Measurements from ENCODE around the gene SPTBN4. TPM values are rescaled to one million over a fixed set of nuclear protein-coding genes. Genes with fewer than 3 reads are reported as not detected.

SPTBN4 gene
- total and polyA plus RNA-seq, 2 donors (not counting 1 experiment from before 2014, with no cell fraction given): 0.03 to 0.67 TPM

DNA sequence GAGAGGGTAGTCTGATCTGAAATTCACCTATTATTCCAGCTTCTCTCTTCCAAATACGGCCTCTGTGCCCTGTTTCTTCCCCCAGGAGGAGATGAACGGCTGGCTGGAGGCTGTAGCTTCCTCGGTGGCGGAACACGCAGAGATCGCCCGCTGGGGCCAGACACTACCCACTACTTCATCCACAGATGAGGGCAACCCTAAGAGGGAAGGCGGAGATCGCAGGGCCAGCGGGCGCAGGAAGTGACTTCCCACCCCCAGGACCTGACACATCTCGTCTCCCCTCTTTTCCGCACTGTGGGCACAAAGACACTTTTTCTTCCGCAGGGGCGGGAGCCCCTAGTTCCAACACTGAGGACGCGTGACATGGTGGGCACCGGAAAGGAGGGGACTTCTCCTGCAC is 108.5 kb downstream of the SPTBN4 start:
- intact Hi-C loops (cut with micrococcal nuclease): loop anchor here (5.0 kb wide), 1 partner anchor 743 kb away; the partner anchor contains the start of gene DYRK1B
- Histone ChIP-seq H3K9ac (ENCODE audit: low read length) (no peak overlapping the region), H3K79me2 (ENCODE audit: control insufficient read depth, insufficient read depth, low read length) (peaks cover 20% of the 10 kb centered on the region), H3K4me3 (ENCODE audit: control extremely low read depth in 1 of 5, extremely low read depth in 1 of 5, insufficient read depth in 1 of 5, low read depth in 2 of 5, low read length in 4 of 5) (no peak overlapping the region), H2AFZ (ENCODE audit: insufficient read depth, low read depth, low read length, poor library complexity, severe bottlenecking) (no peak overlapping the region), H3K9me3 (ENCODE audit: control extremely low read depth in 1 of 3, control insufficient read depth in 2 of 3, insufficient read depth in 1 of 3, low read length in 2 of 3) (peaks cover 0 to 4% (median 0%) of the 10 kb centered on the region in 3 donors), H3K27ac (ENCODE audit: low read length in 2 of 2) (no peak overlapping the region), H3K4me1 (ENCODE audit: control insufficient read depth in 2 of 2, insufficient read depth in 2 of 2, low read length in 2 of 2) (peaks cover 22 to 49% of the 10 kb centered on the region in 2 donors), H4K20me1 (ENCODE audit: control insufficient read depth, insufficient read depth, low read length, poor library complexity, severe bottlenecking) (peaks cover under 1% of the 10 kb centered on the region), H3K36me3 (replicated peaks in 1 of 2; ENCODE audit: control extremely low read depth in 1 of 2, control insufficient read depth in 1 of 2, extremely low read depth in 1 of 2, insufficient read depth in 2 of 2, low read length in 1 of 2) (peaks cover 2 to 21% of the 10 kb centered on the region in 2 experiments), H3K4me2 (replicated peaks; ENCODE audit: low read depth, low read length, poor library complexity, severe bottlenecking) (no peak overlapping the region), H3K27me3 (replicated peaks in 1 of 4; ENCODE audit: control extremely low read depth in 1 of 4, control insufficient read depth in 3 of 4, insufficient read depth in 4 of 4, low read length in 3 of 4) (no peaks in the 10 kb centered on the region)
- Mint-ChIP-seq H3K4me1 (peaks cover 37% of the 10 kb centered on the region), H3K27me3 (no peaks in the 10 kb centered on the region), H3K4me3 (peak overlapping the region; percentile 80), H3K9me3 (ENCODE audit: insufficient read depth) (no peaks in the 10 kb centered on the region), H3K27ac (peak overlapping the region; percentile 53)
- POLR2A ChIA-PET: interaction anchor here (1.3 kb wide), 1 partner anchor 29 kb away, joined by 3 read pairs; no protein-coding TSS in a partner anchor
- CTCF ChIA-PET: no interaction called here
- DNase-seq (no peak), ATAC-seq (ENCODE audit: low read depth) (no peak)
- TF ChIP-seq, protein P1, sequence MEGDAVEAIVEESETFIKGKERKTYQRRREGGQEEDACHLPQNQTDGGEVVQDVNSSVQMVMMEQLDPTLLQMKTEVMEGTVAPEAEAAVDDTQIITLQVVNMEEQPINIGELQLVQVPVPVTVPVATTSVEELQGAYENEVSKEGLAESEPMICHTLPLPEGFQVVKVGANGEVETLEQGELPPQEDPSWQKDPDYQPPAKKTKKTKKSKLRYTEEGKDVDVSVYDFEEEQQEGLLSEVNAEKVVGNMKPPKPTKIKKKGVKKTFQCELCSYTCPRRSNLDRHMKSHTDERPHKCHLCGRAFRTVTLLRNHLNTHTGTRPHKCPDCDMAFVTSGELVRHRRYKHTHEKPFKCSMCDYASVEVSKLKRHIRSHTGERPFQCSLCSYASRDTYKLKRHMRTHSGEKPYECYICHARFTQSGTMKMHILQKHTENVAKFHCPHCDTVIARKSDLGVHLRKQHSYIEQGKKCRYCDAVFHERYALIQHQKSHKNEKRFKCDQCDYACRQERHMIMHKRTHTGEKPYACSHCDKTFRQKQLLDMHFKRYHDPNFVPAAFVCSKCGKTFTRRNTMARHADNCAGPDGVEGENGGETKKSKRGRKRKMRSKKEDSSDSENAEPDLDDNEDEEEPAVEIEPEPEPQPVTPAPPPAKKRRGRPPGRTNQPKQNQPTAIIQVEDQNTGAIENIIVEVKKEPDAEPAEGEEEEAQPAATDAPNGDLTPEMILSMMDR (IDR thresholded peaks at IDR 0.05): no peak
- TF ChIP-seq EZH2 (IDR thresholded peaks at IDR 0.05; ENCODE audit: borderline replicate concordance, insufficient read depth, low read depth, low read length, poor library complexity, severe bottlenecking): no peak
- 89% methylated on average over 6 of the region's 18 CpGs for WGBS (ENCODE audit: insufficient coverage)

DNA sequence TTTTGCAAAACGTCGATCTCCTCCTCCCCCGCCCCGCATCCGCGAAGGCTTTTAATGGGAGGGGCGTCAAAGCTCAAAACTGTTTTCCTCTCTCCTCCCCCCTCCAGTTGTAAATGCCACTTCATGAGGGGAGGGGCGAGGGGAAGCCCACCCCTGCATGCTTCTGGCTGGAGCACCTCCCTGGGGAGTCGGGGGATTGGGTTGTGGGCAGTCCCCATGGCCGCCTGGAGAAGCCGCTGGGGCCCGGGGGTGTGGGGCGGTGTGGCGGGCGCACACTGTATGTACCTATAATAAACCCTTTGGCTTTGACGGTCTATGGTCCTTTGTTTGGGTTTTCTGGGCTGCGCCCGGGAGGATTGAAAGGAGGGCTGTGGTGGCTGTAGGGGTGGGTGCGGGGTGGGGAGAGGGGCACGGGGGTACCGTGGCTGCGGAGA is 109.4 kb downstream of the SPTBN4 start:
- TF ChIP-seq, protein P1 (IDR thresholded peaks at IDR 0.05): no peak
- no peak for TF ChIP-seq EZH2 (IDR thresholded peaks at IDR 0.05; ENCODE audit: borderline replicate concordance, insufficient read depth, low read depth, low read length, poor library complexity, severe bottlenecking)
- H3K27ac Mint-ChIP-seq: peak overlapping the region; percentile 89
- Histone ChIP-seq H3K36me3 (replicated peaks in 1 of 2; ENCODE audit: control extremely low read depth in 1 of 2, control insufficient read depth in 1 of 2, extremely low read depth in 1 of 2, insufficient read depth in 2 of 2, low read length in 1 of 2) (peaks cover 2 to 29% of the 10 kb centered on the region in 2 experiments), H2AFZ (ENCODE audit: insufficient read depth, low read depth, low read length, poor library complexity, severe bottlenecking) (peak overlapping the region; percentile 78), H3K4me1 (ENCODE audit: control insufficient read depth in 2 of 2, insufficient read depth in 2 of 2, low read length in 2 of 2) (peaks cover 19 to 45% of the 10 kb centered on the region in 2 donors), H3K4me3 (ENCODE audit: control extremely low read depth in 1 of 5, extremely low read depth in 1 of 5, insufficient read depth in 1 of 5, low read depth in 2 of 5, low read length in 4 of 5) (peak overlapping the region; percentile 52 to 90 (median 88)), H3K27ac (ENCODE audit: low read length in 2 of 2) (no peak overlapping the region), H3K4me2 (replicated peaks; ENCODE audit: low read depth, low read length, poor library complexity, severe bottlenecking) (peak overlapping the region; percentile 86), H3K79me2 (ENCODE audit: control insufficient read depth, insufficient read depth, low read length) (peaks cover 20% of the 10 kb centered on the region), H3K9ac (ENCODE audit: low read length) (peak overlapping the region; percentile 79), H4K20me1 (ENCODE audit: control insufficient read depth, insufficient read depth, low read length, poor library complexity, severe bottlenecking) (peaks cover 8% of the 10 kb centered on the region), H3K27me3 (replicated peaks in 1 of 4; ENCODE audit: control extremely low read depth in 1 of 4, control insufficient read depth in 3 of 4, insufficient read depth in 4 of 4, low read length in 3 of 4) (no peaks in the 10 kb centered on the region), H3K9me3 (ENCODE audit: control extremely low read depth in 1 of 3, control insufficient read depth in 2 of 3, insufficient read depth in 1 of 3, low read length in 2 of 3) (peaks cover 0 to 4% (median 0%) of the 10 kb centered on the region in 3 donors)
- intact Hi-C loops (cut with micrococcal nuclease): loop anchor here (1.0 to 5.0 kb wide), 4 partner anchors 22 to 744 kb away; partner anchors contain the start of gene DYRK1B
- DNase-seq: peak; percentile 52
- peak; percentile 31 for ATAC-seq (ENCODE audit: low read depth)
- H3K4me1 Mint-ChIP-seq: peaks cover 34% of the 10 kb centered on the region
- H3K27me3 Mint-ChIP-seq: no peaks in the 10 kb centered on the region
- POLR2A ChIA-PET: interaction anchor here (0.6 to 1.3 kb wide), 2 partner anchors 17 to 28 kb away, joined by 3 to 4 read pairs; no protein-coding TSS in a partner anchor
- 0% methylated on average over 4 of the region's 22 CpGs for WGBS (ENCODE audit: insufficient coverage)
- peak overlapping the region; percentile 83 for H3K4me3 Mint-ChIP-seq
- H3K9me3 Mint-ChIP-seq (ENCODE audit: insufficient read depth): no peaks in the 10 kb centered on the region
- CTCF ChIA-PET: no interaction called here

Measured in B cell (primary cell).